Endothelial cell (in vitro differentiated cells): ENCODE data around the gene NBPF4. TPM values are rescaled to one million over a fixed set of nuclear protein-coding genes. Genes with fewer than 3 reads are reported as not detected.
A peak's percentile ranks its signal among the peaks of the same experiment; 100 is the strongest.

Experiments used
- DNase-seq: peaks from one replicate; pipeline ENCODE4 v3.0.0; 2021; ENCODE audit warnings: low spot score
- H3K27ac Mint-ChIP-seq: one replicate; pipeline ENCODE4 v1.8.0; 2021; ENCODE audit warnings: mixed read lengths, inconsistent platforms; ENCODE audit not compliant: unreplicated experiment
- H3K27me3 Mint-ChIP-seq: one replicate; pipeline ENCODE4 v1.8.0; 2021; ENCODE audit warnings: mild to moderate bottlenecking, moderate library complexity, mixed read lengths, inconsistent platforms; ENCODE audit not compliant: unreplicated experiment
- H3K36me3 Mint-ChIP-seq: one replicate; pipeline ENCODE4 v1.8.0; 2021; ENCODE audit warnings: mild to moderate bottlenecking, low read depth, mixed read lengths, inconsistent platforms; ENCODE audit not compliant: unreplicated experiment
- H3K4me1 Mint-ChIP-seq: one replicate; pipeline ENCODE4 v1.8.0; 2021; ENCODE audit warnings: mild to moderate bottlenecking, mixed read lengths, inconsistent platforms; ENCODE audit not compliant: unreplicated experiment
- H3K4me3 Mint-ChIP-seq: one replicate; pipeline ENCODE4 v1.8.0; 2021; ENCODE audit warnings: mild to moderate bottlenecking, mixed read lengths, inconsistent platforms; ENCODE audit not compliant: unreplicated experiment
- H3K9me3 Mint-ChIP-seq: one replicate; pipeline ENCODE4 v1.8.0; 2021; ENCODE audit warnings: mixed read lengths, inconsistent platforms; ENCODE audit not compliant: unreplicated experiment
- CTCF ChIP-seq: fragments of 200-600 bp; sonication (generic); IDR thresholded peaks from one replicate; pipeline ENCODE4 v1.5.0; 2021; ENCODE audit warnings: antibody characterized with exemption; ENCODE audit not compliant: unreplicated experiment
- total RNA-seq: library from RNA; stranded (reverse); fragmentation: NEBNext Ultra II Directional; extraction: Animal tissue kit (Norgen Biotek cat#: 25700); gene quantifications from one replicate; pipeline ENCODE4 v1.2.1, GENCODE V29; 2021; ENCODE audit not compliant: unreplicated experiment

NBPF4 gene
- total RNA-seq, 1 donor from 2014 or later, result not detected

GRCh38 chr1:108192581-108192980, 51.3 kb downstream of the NBPF4 start:
- no peaks in the 10 kb centered on the region for H3K27me3 Mint-ChIP-seq
- no peak overlapping the region for H3K4me3 Mint-ChIP-seq
- peaks cover 10% of the 10 kb centered on the region for H3K4me1 Mint-ChIP-seq
- no peak overlapping the region for H3K27ac Mint-ChIP-seq
- TF ChIP-seq CTCF, result no peak
- DNase-seq, result no peak
- peaks cover 67% of the 10 kb centered on the region for H3K36me3 Mint-ChIP-seq
- H3K9me3 Mint-ChIP-seq, result no peaks in the 10 kb centered on the region

- no peaks in the 10 kb centered on the region for H3K27me3 Mint-ChIP-seq
- H3K27ac Mint-ChIP-seq, result no peak overlapping the region
- H3K4me3 Mint-ChIP-seq, result no peak overlapping the region
- DNase-seq, result no peak
- no peaks in the 10 kb centered on the region for H3K4me1 Mint-ChIP-seq
- no peak for TF ChIP-seq CTCF
- peaks cover 56% of the 10 kb centered on the region for H3K36me3 Mint-ChIP-seq
- no peaks in the 10 kb centered on the region for H3K9me3 Mint-ChIP-seq
These were observed 53.0 kb downstream of the NBPF4 start for GRCh38 chr1:108190686-108191416.

GRCh38 chr1:108190001-108190634, 53.8 kb downstream of the NBPF4 start:
- DNase-seq, result no peak
- Mint-ChIP-seq H3K27me3 (no peaks in the 10 kb centered on the region), H3K4me1 (no peaks in the 10 kb centered on the region), H3K4me3 (peak overlapping the region; percentile 14), H3K9me3 (no peaks in the 10 kb centered on the region), H3K27ac (no peak overlapping the region), H3K36me3 (peaks cover 55% of the 10 kb centered on the region)
- no peak for TF ChIP-seq CTCF

- H3K9me3 Mint-ChIP-seq, result no peaks in the 10 kb centered on the region
- no peak overlapping the region for H3K27ac Mint-ChIP-seq
- H3K27me3 Mint-ChIP-seq, result no peaks in the 10 kb centered on the region
- peak overlapping the region; percentile 48 for H3K4me3 Mint-ChIP-seq
- no peak for DNase-seq
- H3K36me3 Mint-ChIP-seq, result peaks cover 56% of the 10 kb centered on the region
- H3K4me1 Mint-ChIP-seq, result no peaks in the 10 kb centered on the region
- no peak for TF ChIP-seq CTCF
These were observed 55.1 kb downstream of the NBPF4 start for GRCh38 chr1:108188801-108189200.
